ENCODE results near the gene KIAA0408. TPM values are rescaled to one million over a fixed set of nuclear protein-coding genes. Genes with fewer than 3 reads are reported as not detected.

Gene KIAA0408
- polyA plus RNA-seq, 1 donor, result 11.2 TPM

GRCh38 chr6:127464161-127464880 lies 5.1 kb upstream of the KIAA0408 start:
- no CpG with 5 or more reads among the region's 6 CpGs for WGBS (ENCODE audit: insufficient coverage, low lambda C conversion rate)
- no peak overlapping the region for H3K27ac ChIP-seq (ENCODE audit: low read length)
- H3K27me3 ChIP-seq (ENCODE audit: control insufficient read depth, insufficient read depth, low read length), result no peaks in the 10 kb centered on the region
- no peaks in the 10 kb centered on the region for H3K36me3 ChIP-seq (ENCODE audit: control insufficient read depth, insufficient read depth, low read length)
- H3K4me3 ChIP-seq (ENCODE audit: low read length), result no peak overlapping the region
- no peaks in the 10 kb centered on the region for H3K4me1 ChIP-seq (ENCODE audit: control insufficient read depth, insufficient read depth, low read length)
- no peak for DNase-seq
- H3K9me3 ChIP-seq (ENCODE audit: control insufficient read depth, low read depth, low read length), result no peaks in the 10 kb centered on the region

GRCh38 chr6:127463056-127463455 lies 3.9 kb upstream of the KIAA0408 start:
- Histone ChIP-seq H3K4me1 (ENCODE audit: control insufficient read depth, insufficient read depth, low read length) (no peaks in the 10 kb centered on the region), H3K36me3 (ENCODE audit: control insufficient read depth, insufficient read depth, low read length) (no peaks in the 10 kb centered on the region), H3K9me3 (ENCODE audit: control insufficient read depth, low read depth, low read length) (no peaks in the 10 kb centered on the region), H3K4me3 (ENCODE audit: low read length) (no peak overlapping the region), H3K27me3 (ENCODE audit: control insufficient read depth, insufficient read depth, low read length) (no peaks in the 10 kb centered on the region), H3K27ac (ENCODE audit: low read length) (no peak overlapping the region)
- DNase-seq, result no peak
- 14% methylated on average over 1 of the region's 5 CpGs for WGBS (ENCODE audit: insufficient coverage, low lambda C conversion rate)

GRCh38 chr6:127462376-127462775 lies 3.2 kb upstream of the KIAA0408 start:
- H3K36me3 ChIP-seq (ENCODE audit: control insufficient read depth, insufficient read depth, low read length), result no peaks in the 10 kb centered on the region
- no peak overlapping the region for H3K4me3 ChIP-seq (ENCODE audit: low read length)
- H3K4me1 ChIP-seq (ENCODE audit: control insufficient read depth, insufficient read depth, low read length), result no peaks in the 10 kb centered on the region
- 83% methylated on average over 1 of the region's 2 CpGs for WGBS (ENCODE audit: insufficient coverage, low lambda C conversion rate)
- no peak for DNase-seq
- no peaks in the 10 kb centered on the region for H3K27me3 ChIP-seq (ENCODE audit: control insufficient read depth, insufficient read depth, low read length)
- H3K9me3 ChIP-seq (ENCODE audit: control insufficient read depth, low read depth, low read length), result no peaks in the 10 kb centered on the region
- no peak overlapping the region for H3K27ac ChIP-seq (ENCODE audit: low read length)

GRCh38 chr6:127460465-127460864 lies 1.3 kb upstream of the KIAA0408 start:
- H3K4me1 ChIP-seq (ENCODE audit: control insufficient read depth, insufficient read depth, low read length), result no peaks in the 10 kb centered on the region
- WGBS (ENCODE audit: insufficient coverage, low lambda C conversion rate), result no CpG with 5 or more reads among the region's 1 CpG
- no peak overlapping the region for H3K27ac ChIP-seq (ENCODE audit: low read length)

DNA sequence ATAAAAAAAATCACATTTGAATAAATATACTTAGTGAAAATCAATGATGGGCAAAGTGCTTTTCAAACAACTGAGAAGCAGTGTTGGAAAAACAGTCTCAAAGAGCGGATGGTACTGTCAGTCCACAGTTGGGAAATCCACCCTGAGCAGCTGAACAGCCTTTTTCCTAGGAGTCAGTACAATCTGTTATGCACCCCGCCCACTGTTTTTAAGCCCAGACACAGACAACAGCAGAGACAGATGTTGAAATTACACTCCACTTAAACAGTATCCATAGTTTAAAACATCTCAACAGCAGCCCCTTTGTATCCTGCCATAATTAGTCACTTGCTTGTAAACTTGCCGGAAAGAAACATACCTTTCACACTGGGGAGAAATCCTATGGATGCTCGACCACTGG lies 372 bp downstream of the KIAA0408 start:
- no peaks in the 10 kb centered on the region for H3K36me3 ChIP-seq (ENCODE audit: control insufficient read depth, insufficient read depth, low read length)
- no peaks in the 10 kb centered on the region for H3K9me3 ChIP-seq (ENCODE audit: control insufficient read depth, low read depth, low read length)
- H3K4me3 ChIP-seq (ENCODE audit: low read length), result peak overlapping the region; percentile 37
- WGBS (ENCODE audit: insufficient coverage, low lambda C conversion rate), result no CpG with 5 or more reads among the region's 4 CpGs
- no peaks in the 10 kb centered on the region for H3K4me1 ChIP-seq (ENCODE audit: control insufficient read depth, insufficient read depth, low read length)
- no peaks in the 10 kb centered on the region for H3K27me3 ChIP-seq (ENCODE audit: control insufficient read depth, insufficient read depth, low read length)
- peak overlapping the region; percentile 62 for H3K27ac ChIP-seq (ENCODE audit: low read length)
- no peak for DNase-seq

More at GRCh38 chr6:127460465-127460864, 1.3 kb upstream of the KIAA0408 start:
- no peak overlapping the region for H3K4me3 ChIP-seq (ENCODE audit: low read length)
- H3K9me3 ChIP-seq (ENCODE audit: control insufficient read depth, low read depth, low read length), result no peaks in the 10 kb centered on the region
- no peak for DNase-seq
- H3K27me3 ChIP-seq (ENCODE audit: control insufficient read depth, insufficient read depth, low read length), result no peaks in the 10 kb centered on the region
- H3K36me3 ChIP-seq (ENCODE audit: control insufficient read depth, insufficient read depth, low read length), result no peaks in the 10 kb centered on the region

- 24% methylated on average over 2 of the region's 3 CpGs for WGBS (ENCODE audit: insufficient coverage, low lambda C conversion rate)
- Histone ChIP-seq H3K27ac (ENCODE audit: low read length) (no peak overlapping the region), H3K36me3 (ENCODE audit: control insufficient read depth, insufficient read depth, low read length) (no peaks in the 10 kb centered on the region), H3K4me1 (ENCODE audit: control insufficient read depth, insufficient read depth, low read length) (no peaks in the 10 kb centered on the region), H3K27me3 (ENCODE audit: control insufficient read depth, insufficient read depth, low read length) (no peaks in the 10 kb centered on the region), H3K4me3 (ENCODE audit: low read length) (peak overlapping the region; percentile 16), H3K9me3 (ENCODE audit: control insufficient read depth, low read depth, low read length) (no peaks in the 10 kb centered on the region)
- DNase-seq, result no peak
Measured at GRCh38 chr6:127458222-127458621, 967 bp downstream of the KIAA0408 start.

- Histone ChIP-seq H3K36me3 (ENCODE audit: control insufficient read depth, insufficient read depth, low read length) (no peaks in the 10 kb centered on the region), H3K27ac (ENCODE audit: low read length) (no peak overlapping the region), H3K9me3 (ENCODE audit: control insufficient read depth, low read depth, low read length) (no peaks in the 10 kb centered on the region), H3K4me3 (ENCODE audit: low read length) (no peak overlapping the region), H3K27me3 (ENCODE audit: control insufficient read depth, insufficient read depth, low read length) (no peaks in the 10 kb centered on the region), H3K4me1 (ENCODE audit: control insufficient read depth, insufficient read depth, low read length) (no peaks in the 10 kb centered on the region)
- DNase-seq, result no peak
- WGBS (ENCODE audit: insufficient coverage, low lambda C conversion rate), result no CpG with 5 or more reads among the region's 3 CpGs
Measured at GRCh38 chr6:127457456-127458064, 1.6 kb downstream of the KIAA0408 start.

DNA sequence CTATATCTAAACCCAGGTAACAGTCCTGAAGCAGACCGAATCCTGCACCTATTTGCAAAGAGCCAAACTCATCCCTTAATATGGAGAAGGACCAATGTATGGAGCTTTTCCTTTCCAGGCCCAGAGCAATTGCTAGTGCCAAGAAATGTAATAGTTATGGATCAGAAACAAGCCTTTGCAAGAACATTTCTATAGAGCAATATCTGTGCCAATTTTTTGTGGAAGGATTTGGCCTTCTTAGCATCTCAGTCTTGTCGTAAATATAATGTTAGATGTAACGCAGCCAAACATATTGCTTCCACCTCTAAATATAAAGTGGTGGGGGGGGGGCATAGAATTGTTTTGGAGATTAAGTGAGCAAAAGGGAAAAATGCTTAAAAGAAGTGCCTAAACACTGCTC lies 2.7 kb downstream of the KIAA0408 start:
- Histone ChIP-seq H3K36me3 (ENCODE audit: control insufficient read depth, insufficient read depth, low read length) (no peaks in the 10 kb centered on the region), H3K27ac (ENCODE audit: low read length) (no peak overlapping the region), H3K27me3 (ENCODE audit: control insufficient read depth, insufficient read depth, low read length) (no peaks in the 10 kb centered on the region), H3K9me3 (ENCODE audit: control insufficient read depth, low read depth, low read length) (no peaks in the 10 kb centered on the region), H3K4me1 (ENCODE audit: control insufficient read depth, insufficient read depth, low read length) (no peaks in the 10 kb centered on the region), H3K4me3 (ENCODE audit: low read length) (no peak overlapping the region)
- WGBS (ENCODE audit: insufficient coverage, low lambda C conversion rate), result 80% methylated on average over 2 of the region's 3 CpGs
- no peak for DNase-seq

DNA sequence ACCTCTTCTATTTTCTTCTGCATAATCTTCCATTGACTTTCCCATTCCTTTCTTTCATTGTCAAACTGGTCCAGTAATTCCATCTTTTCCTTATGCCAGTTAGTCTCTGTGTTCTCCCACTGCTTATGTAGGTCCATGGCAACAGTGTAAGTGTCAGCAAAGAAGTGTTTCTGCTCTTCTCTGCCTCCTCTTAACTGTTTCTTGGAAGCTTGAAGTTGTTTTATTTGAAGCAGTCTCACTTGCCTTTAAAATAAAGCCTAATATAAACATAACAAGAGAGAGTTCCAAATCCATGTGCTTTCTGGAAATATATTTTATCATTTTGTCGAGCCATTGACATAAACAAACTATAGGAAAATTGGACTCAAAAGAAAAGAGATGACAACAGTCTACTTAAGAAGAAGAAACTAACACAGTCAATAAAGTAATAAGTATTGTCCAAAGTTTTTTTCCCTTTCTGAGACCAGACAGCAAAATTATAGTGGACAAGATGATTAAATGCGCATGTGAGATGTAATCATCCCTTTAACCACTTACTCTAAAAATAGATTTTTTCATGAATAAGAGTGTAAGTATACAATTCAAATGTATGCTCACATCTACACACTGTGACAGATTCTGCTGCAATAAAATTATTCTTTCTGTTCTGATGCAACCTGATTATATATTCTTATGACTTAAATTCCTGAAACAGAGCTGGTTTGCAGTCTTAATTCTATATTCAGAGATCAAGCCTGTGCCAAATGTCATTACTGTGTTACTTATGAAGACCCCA lies 5.2 kb downstream of the KIAA0408 start:
- no peaks in the 10 kb centered on the region for H3K27me3 ChIP-seq (ENCODE audit: control insufficient read depth, insufficient read depth, low read length)
- H3K9me3 ChIP-seq (ENCODE audit: control insufficient read depth, low read depth, low read length), result no peaks in the 10 kb centered on the region
- H3K36me3 ChIP-seq (ENCODE audit: control insufficient read depth, insufficient read depth, low read length), result no peaks in the 10 kb centered on the region
- no peak overlapping the region for H3K27ac ChIP-seq (ENCODE audit: low read length)
- 71% methylated on average over 1 of the region's 2 CpGs for WGBS (ENCODE audit: insufficient coverage, low lambda C conversion rate)
- H3K4me1 ChIP-seq (ENCODE audit: control insufficient read depth, insufficient read depth, low read length), result no peaks in the 10 kb centered on the region
- DNase-seq, result peak in 1 of 2 donors; percentile 11
- H3K4me3 ChIP-seq (ENCODE audit: low read length), result no peak overlapping the region

- Histone ChIP-seq H3K36me3 (ENCODE audit: control insufficient read depth, insufficient read depth, low read length) (no peaks in the 10 kb centered on the region), H3K9me3 (ENCODE audit: control insufficient read depth, low read depth, low read length) (no peaks in the 10 kb centered on the region), H3K4me3 (ENCODE audit: low read length) (no peak overlapping the region), H3K27me3 (ENCODE audit: control insufficient read depth, insufficient read depth, low read length) (no peaks in the 10 kb centered on the region), H3K4me1 (ENCODE audit: control insufficient read depth, insufficient read depth, low read length) (no peaks in the 10 kb centered on the region), H3K27ac (ENCODE audit: low read length) (no peak overlapping the region)
- DNase-seq, result no peak
Measured at GRCh38 chr6:127452803-127453202, 6.4 kb downstream of the KIAA0408 start.

All from large intestine (tissue), 3 donors.